Mammary epithelial cell (primary cell): Measurements from ENCODE around the gene LONRF3.

Experiments
- EZH2 ChIP-seq: IDR thresholded peaks from 2 replicates; pipeline ENCODE4 v1.6.1; 2012; ENCODE audit warnings: low read length, inconsistent platforms, borderline replicate concordance
- TF ChIP-seq, protein P1 (sequence below), 2 donors: IDR thresholded peaks in 1 of 2; conservative IDR thresholded peaks in 1 of 2; 2 replicates each; pipeline ENCODE4 v1.5.1; 2011 to 2012; ENCODE audit warnings: inconsistent platforms in 2 of 2, low read length in 2 of 2, mild to moderate bottlenecking in 2 of 2, control low read depth in 1 of 2, low read depth in 1 of 2; ENCODE audit not compliant: insufficient read depth in 1 of 2; ENCODE audit errors: extremely low read depth in 1 of 2

GRCh38 chrX:119063428-119063827 is 89.0 kb downstream of the LONRF3 start:
- no peak for TF ChIP-seq EZH2
- TF ChIP-seq, protein P1, sequence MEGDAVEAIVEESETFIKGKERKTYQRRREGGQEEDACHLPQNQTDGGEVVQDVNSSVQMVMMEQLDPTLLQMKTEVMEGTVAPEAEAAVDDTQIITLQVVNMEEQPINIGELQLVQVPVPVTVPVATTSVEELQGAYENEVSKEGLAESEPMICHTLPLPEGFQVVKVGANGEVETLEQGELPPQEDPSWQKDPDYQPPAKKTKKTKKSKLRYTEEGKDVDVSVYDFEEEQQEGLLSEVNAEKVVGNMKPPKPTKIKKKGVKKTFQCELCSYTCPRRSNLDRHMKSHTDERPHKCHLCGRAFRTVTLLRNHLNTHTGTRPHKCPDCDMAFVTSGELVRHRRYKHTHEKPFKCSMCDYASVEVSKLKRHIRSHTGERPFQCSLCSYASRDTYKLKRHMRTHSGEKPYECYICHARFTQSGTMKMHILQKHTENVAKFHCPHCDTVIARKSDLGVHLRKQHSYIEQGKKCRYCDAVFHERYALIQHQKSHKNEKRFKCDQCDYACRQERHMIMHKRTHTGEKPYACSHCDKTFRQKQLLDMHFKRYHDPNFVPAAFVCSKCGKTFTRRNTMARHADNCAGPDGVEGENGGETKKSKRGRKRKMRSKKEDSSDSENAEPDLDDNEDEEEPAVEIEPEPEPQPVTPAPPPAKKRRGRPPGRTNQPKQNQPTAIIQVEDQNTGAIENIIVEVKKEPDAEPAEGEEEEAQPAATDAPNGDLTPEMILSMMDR (conservative IDR thresholded peaks at IDR 0.05 in 1 of 2, IDR thresholded peaks at IDR 0.05 in 1 of 2; ENCODE audit: extremely low read depth in 1 of 2, insufficient read depth in 1 of 2, low read depth in 1 of 2, low read length in 2 of 2), result no peak
